GM12865 (cell line): Measurements from ENCODE around the gene GPR107.

ENCODE experiments used
- DNase-seq: peaks from one replicate; pipeline ENCODE4 v3.0.0; 2010; ENCODE audit warnings: low read depth
- H3K4me3 ChIP-seq: 2 replicates; pipeline ENCODE4 v1.5.1; 2011; ENCODE audit warnings: mild to moderate bottlenecking, low read depth, low read length, control low read depth
- CTCF ChIP-seq: IDR thresholded peaks from 2 replicates; pipeline ENCODE4 v1.5.1; 2011; ENCODE audit warnings: low read length, control low read depth, low read depth, inconsistent platforms; ENCODE audit not compliant: insufficient read depth; ENCODE audit errors: missing control alignments

GPR107 gene

GRCh38 chr9:130149654-130150286 lies 96.1 kb downstream of the GPR107 start:
- DNase-seq, result no peak
- H3K4me3 ChIP-seq, result no peak overlapping the region
- TF ChIP-seq CTCF, result no peak

- DNase-seq, result no peak
Measured at GRCh38 chr9:130150779-130151382, 97.2 kb downstream of the GPR107 start.

GRCh38 chr9:130154816-130155215 lies 101.1 kb downstream of the GPR107 start:
- H3K4me3 ChIP-seq, result no peak overlapping the region
- no peak for DNase-seq
- no peak for TF ChIP-seq CTCF

More at GRCh38 chr9:130150779-130151382, 97.2 kb downstream of the GPR107 start:
- no peak overlapping the region for H3K4me3 ChIP-seq
- TF ChIP-seq CTCF, result no peak

- H3K4me3 ChIP-seq, result no peak overlapping the region
- DNase-seq, result no peak
- TF ChIP-seq CTCF, result no peak
Measured at GRCh38 chr9:130155647-130156046, 101.9 kb downstream of the GPR107 start.

DNA sequence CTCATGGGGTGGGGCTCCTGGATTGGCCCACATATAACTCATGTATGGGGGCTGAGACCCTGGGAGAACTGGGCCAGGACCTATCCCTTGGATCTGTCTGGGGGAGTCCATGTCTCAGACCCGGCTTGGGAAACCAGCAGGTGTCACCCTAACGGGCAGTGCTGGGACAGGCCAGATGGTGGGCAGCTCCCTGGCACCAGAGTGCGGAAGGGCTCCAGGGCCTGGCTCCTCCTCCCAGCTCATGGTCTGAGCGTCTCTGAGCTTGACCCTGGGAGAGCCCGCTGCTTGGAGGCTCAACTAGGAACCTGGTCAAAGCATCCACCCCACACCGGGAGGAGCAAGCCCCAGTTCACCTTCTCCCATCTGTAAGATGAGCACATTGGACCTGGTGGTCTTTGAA lies 103.0 kb downstream of the GPR107 start:
- TF ChIP-seq CTCF, result no peak
- no peak for DNase-seq
- H3K4me3 ChIP-seq, result no peak overlapping the region

DNA sequence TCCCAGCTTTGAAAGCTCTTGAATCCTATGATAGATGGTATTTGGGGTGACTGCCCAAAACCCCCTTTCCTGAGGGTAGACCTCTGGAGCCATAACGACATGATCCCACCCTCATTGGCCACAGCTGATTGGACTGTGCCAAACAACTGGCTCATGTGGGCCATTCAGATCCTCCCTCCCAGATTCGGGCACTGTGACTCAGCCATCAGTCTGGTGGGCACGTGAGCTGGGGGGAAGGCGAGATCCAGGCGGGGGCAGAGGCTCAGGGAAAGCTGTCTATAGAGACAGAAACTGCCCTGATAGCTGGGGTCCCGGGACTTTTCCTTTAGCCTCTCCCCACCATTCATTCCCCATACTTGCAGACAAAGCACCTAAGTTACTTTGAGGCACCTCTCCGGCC lies 103.4 kb downstream of the GPR107 start:
- H3K4me3 ChIP-seq, result no peak overlapping the region
- DNase-seq, result no peak
- TF ChIP-seq CTCF, result no peak

GRCh38 chr9:130158001-130158400 lies 104.3 kb downstream of the GPR107 start:
- H3K4me3 ChIP-seq, result no peak overlapping the region
- no peak for TF ChIP-seq CTCF
- DNase-seq, result no peak
